OCI-LY7 (cell line): Measurements from ENCODE around the gene ALOXE3. TPM values are rescaled to one million over a fixed set of nuclear protein-coding genes. Genes with fewer than 3 reads are reported as not detected.

Experiments used
- BruUV-seq: library from RNA; stranded (reverse); fragments of 400-500 nt; replicated peaks from 2 replicates; lab custom pipeline; 2021; lab: Mats Ljungman, UMichigan
- CTCF ChIA-PET: fragments of 300-600 bp; sonication (Branson Sonifier 250); formaldehyde crosslinking; loops from one replicate; lab custom pipeline; 2022; ENCODE audit warnings: antibody characterized with exemption; ENCODE audit not compliant: unreplicated experiment; lab: Charles Lee
- POLR2A ChIA-PET: fragments of 300-600 bp; sonication (Branson Sonifier 250); formaldehyde crosslinking; loops from one replicate; lab custom pipeline; 2022; ENCODE audit warnings: antibody characterized with exemption; lab: Charles Lee
- DNase-seq: peaks from one replicate; pipeline ENCODE4 v3.0.0-alpha.2; 2015; ENCODE audit warnings: low spot score
- H2AFZ ChIP-seq: fragments of 200-600 bp; sonication (generic), shearing (Covaris generic); 2 replicates; pipeline ENCODE4 v1.6.1; 2014; ENCODE audit warnings: mild to moderate bottlenecking, antibody characterized with exemption, low read length, moderate library complexity
- H3K27ac ChIP-seq: fragments of 200-600 bp; sonication (generic); 2 replicates; pipeline ENCODE4 v1.5.1; 2014; ENCODE audit warnings: mixed run types, low read depth, mild to moderate bottlenecking, moderate library complexity, low read length, inconsistent platforms; ENCODE audit not compliant: poor library complexity, severe bottlenecking
- H3K36me3 ChIP-seq: fragments of 200-600 bp; sonication (generic); 2 replicates; pipeline ENCODE4 v1.6.1; 2014; ENCODE audit warnings: mild to moderate bottlenecking, antibody characterized with exemption, low read length, moderate library complexity, mixed read lengths; ENCODE audit not compliant: insufficient read depth
- H3K4me1 ChIP-seq: fragments of 200-600 bp; sonication (generic); 2 replicates; pipeline ENCODE4 v1.5.1; 2014; ENCODE audit warnings: mild to moderate bottlenecking, low read length; ENCODE audit not compliant: insufficient read depth, poor library complexity, severe bottlenecking
- H3K4me2 ChIP-seq: fragments of 200-600 bp; sonication (generic); 2 replicates; pipeline ENCODE4 v1.6.1; 2014; ENCODE audit warnings: mild to moderate bottlenecking, low read length
- H3K4me3 ChIP-seq: fragments of 200-600 bp; sonication (generic); 2 replicates; pipeline ENCODE4 v1.5.1; 2014; ENCODE audit warnings: mild to moderate bottlenecking, low read depth, low read length; ENCODE audit not compliant: poor library complexity, severe bottlenecking
- H3K79me2 ChIP-seq: fragments of 200-600 bp; sonication (generic); 2 replicates; pipeline ENCODE4 v1.6.1; 2016; ENCODE audit warnings: low read depth, mild to moderate bottlenecking, low read length, moderate library complexity, mixed read lengths; ENCODE audit not compliant: insufficient read depth
- H3K9me2 ChIP-seq: fragments of 200-600 bp; sonication (generic); 2 replicates; pipeline ENCODE4 v1.6.1; 2016; ENCODE audit warnings: mild to moderate bottlenecking, low read length, mixed read lengths; ENCODE audit not compliant: insufficient read depth
- H3K9me3 ChIP-seq: fragments of 200-600 bp; sonication (generic); 2 replicates; pipeline ENCODE4 v1.6.1; 2014; ENCODE audit warnings: mild to moderate bottlenecking, mixed run types, low read length, mixed read lengths
- H4K20me1 ChIP-seq: fragments of 200-600 bp; sonication (generic); 2 replicates; pipeline ENCODE4 v1.6.1; 2014; ENCODE audit warnings: mild to moderate bottlenecking, antibody characterized with exemption, low read length, moderate library complexity, mixed read lengths; ENCODE audit not compliant: insufficient read depth
- EZH2phosphoT487 ChIP-seq: fragments of 200-600 bp; sonication (generic); IDR thresholded peaks from 2 replicates; pipeline ENCODE4 v1.6.1; 2018; ENCODE audit warnings: low read depth, borderline replicate concordance, mild to moderate bottlenecking, mixed run types, antibody characterized with exemption, low read length, moderate library complexity, mixed read lengths
- intact Hi-C: fragments of 100-400 bp; cut with micrococcal nuclease; formaldehyde crosslinking; loops from one replicate; pipeline ENCODE4 v1.10.0; 2022; ENCODE audit not compliant: unreplicated experiment
- total RNA-seq, 2 experiments: library from RNA; depleted of rRNA in 1 of 2; stranded (reverse); fragments of >200 nt in 1 of 2; shearing (Covaris generic) in 1 of 2; gene quantifications; 2 replicates each; pipeline ENCODE4 v1.2.3, GENCODE V29; 2014 to 2022
- TF ChIP-seq, protein P1 (sequence below): fragments of 200-600 bp; sonication (generic); conservative IDR thresholded peaks from 2 replicates; pipeline ENCODE4 v1.5.1; 2014; ENCODE audit warnings: mild to moderate bottlenecking, antibody characterized with exemption, low read length, moderate library complexity, mixed read lengths

The ALOXE3 gene
- total RNA-seq, 2 experiments from 2014 or later: 0.10 TPM; not detected in 1

DNA sequence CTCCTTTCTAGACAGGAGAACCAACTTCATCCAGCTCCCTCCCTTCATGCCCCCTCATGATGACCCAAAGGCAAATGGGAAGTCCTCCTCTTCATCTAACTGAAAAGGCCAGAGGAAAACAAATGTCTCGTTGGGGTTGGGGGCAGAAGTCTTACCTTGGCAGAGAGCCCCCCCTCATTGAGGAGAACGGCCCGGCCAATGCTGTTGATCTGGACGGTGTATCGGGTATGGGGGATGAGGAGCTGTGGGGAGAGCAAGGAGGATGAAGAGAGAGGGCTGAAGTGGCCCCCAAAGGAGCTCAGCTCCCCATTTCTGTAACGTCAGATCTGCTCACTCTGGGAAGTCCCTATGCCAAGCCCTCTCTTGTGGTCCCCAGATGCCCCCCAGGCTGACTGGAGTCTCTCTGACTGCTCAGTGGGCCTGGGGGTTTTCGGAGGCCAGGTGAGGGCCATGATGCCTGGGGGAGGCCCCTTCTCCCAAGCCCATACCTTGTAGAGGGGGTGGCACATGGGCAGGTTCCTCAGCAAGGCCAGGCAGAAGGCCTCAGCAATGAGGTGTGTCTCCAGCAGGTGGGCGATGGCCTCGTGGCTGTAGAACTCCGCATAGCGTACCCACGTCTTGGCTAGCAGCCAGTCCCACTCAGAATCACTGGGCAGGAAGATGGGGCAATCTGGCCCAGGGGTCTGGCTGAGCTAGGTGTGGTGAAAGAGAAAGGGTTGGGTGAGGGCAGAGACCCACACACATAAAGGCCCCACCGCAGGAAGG, 41.6 kb downstream of the ALOXE3 start:
- no peaks in the 10 kb centered on the region for H3K79me2 ChIP-seq
- TF ChIP-seq EZH2phosphoT487: no peak
- TF ChIP-seq, protein P1, sequence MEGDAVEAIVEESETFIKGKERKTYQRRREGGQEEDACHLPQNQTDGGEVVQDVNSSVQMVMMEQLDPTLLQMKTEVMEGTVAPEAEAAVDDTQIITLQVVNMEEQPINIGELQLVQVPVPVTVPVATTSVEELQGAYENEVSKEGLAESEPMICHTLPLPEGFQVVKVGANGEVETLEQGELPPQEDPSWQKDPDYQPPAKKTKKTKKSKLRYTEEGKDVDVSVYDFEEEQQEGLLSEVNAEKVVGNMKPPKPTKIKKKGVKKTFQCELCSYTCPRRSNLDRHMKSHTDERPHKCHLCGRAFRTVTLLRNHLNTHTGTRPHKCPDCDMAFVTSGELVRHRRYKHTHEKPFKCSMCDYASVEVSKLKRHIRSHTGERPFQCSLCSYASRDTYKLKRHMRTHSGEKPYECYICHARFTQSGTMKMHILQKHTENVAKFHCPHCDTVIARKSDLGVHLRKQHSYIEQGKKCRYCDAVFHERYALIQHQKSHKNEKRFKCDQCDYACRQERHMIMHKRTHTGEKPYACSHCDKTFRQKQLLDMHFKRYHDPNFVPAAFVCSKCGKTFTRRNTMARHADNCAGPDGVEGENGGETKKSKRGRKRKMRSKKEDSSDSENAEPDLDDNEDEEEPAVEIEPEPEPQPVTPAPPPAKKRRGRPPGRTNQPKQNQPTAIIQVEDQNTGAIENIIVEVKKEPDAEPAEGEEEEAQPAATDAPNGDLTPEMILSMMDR: no peak
- peaks cover 10% of the 10 kb centered on the region for H3K4me1 ChIP-seq
- no peaks in the 10 kb centered on the region for H3K9me3 ChIP-seq
- H3K4me2 ChIP-seq: no peak overlapping the region
- H2AFZ ChIP-seq: no peak overlapping the region
- H3K4me3 ChIP-seq: no peak overlapping the region
- CTCF ChIA-PET: interaction anchor here (0.6 to 1.3 kb wide), 2 partner anchors 16 to 17 kb away, joined by 3 read pairs; no protein-coding TSS in a partner anchor
- no peaks in the 10 kb centered on the region for H4K20me1 ChIP-seq
- no peak for DNase-seq
- H3K9me2 ChIP-seq: no peaks in the 10 kb centered on the region
- H3K27ac ChIP-seq: no peak overlapping the region
- POLR2A ChIA-PET: interaction anchor here (0.6 kb wide), 1 partner anchor 373 kb away, joined by 3 read pairs; no protein-coding TSS in a partner anchor
- BruUV-seq: no TSS peak
- 0 out of 2 replicates have a peak, but pooled peaks cover 3% of the 10 kb centered on the region for H3K36me3 ChIP-seq
- intact Hi-C loops: no loop called here

GRCh38 chr17:8075574-8076342, 42.6 kb downstream of the ALOXE3 start:
- ChIA-PET POLR2A (interaction anchor here (0.6 kb wide), 1 partner anchor 372 kb away, joined by 3 read pairs; no protein-coding TSS in a partner anchor), CTCF (interaction anchor here (0.6 kb wide), 1 partner anchor 16 kb away, joined by 3 read pairs; no protein-coding TSS in a partner anchor)
- Histone ChIP-seq H3K79me2 (no peaks in the 10 kb centered on the region), H3K4me2 (no peak overlapping the region), H3K9me2 (no peaks in the 10 kb centered on the region), H3K4me1 (peaks cover 10% of the 10 kb centered on the region), H4K20me1 (no peaks in the 10 kb centered on the region), H3K4me3 (no peak overlapping the region), H3K36me3 (no peaks in the 10 kb centered on the region), H3K9me3 (no peaks in the 10 kb centered on the region), H2AFZ (no peak overlapping the region), H3K27ac (no peak overlapping the region)
- intact Hi-C loops: no loop called here
- BruUV-seq: no TSS peak
- DNase-seq: no peak
- TF ChIP-seq, protein P1: no peak
- TF ChIP-seq EZH2phosphoT487: no peak
